Mesendoderm (in vitro differentiated cells): ENCODE data around the gene DNAJC4.

ENCODE experiments used
- DNase-seq: peaks from one replicate; pipeline ENCODE4 v3.0.0; 2013
- H2AK5ac ChIP-seq: 2 replicates; pipeline ENCODE4 v1.6.1; 2013; ENCODE audit warnings: low read length, inconsistent platforms
- H2BK120ac ChIP-seq: 2 replicates; pipeline ENCODE4 v1.6.1; 2013; ENCODE audit warnings: low read depth, mild to moderate bottlenecking, low read length, moderate library complexity, mixed read lengths
- H2BK15ac ChIP-seq: replicated peaks from 2 replicates; pipeline ENCODE4 v1.6.1; 2013; ENCODE audit warnings: low read depth, mild to moderate bottlenecking, moderate library complexity
- H2BK5ac ChIP-seq: 2 replicates; pipeline ENCODE4 v1.6.1; 2013; ENCODE audit warnings: low read length, inconsistent platforms
- H3K18ac ChIP-seq: 2 replicates; pipeline ENCODE4 v1.6.1; 2013; ENCODE audit warnings: mild to moderate bottlenecking, low read length, mixed read lengths
- H3K23ac ChIP-seq: one replicate; pipeline ENCODE4 v1.6.1; 2013; ENCODE audit warnings: low read length
- H3K27ac ChIP-seq: 2 replicates; pipeline ENCODE4 v1.5.1; 2013; ENCODE audit warnings: low read depth, mild to moderate bottlenecking, inconsistent platforms, low read length, moderate library complexity
- H3K27me3 ChIP-seq: 2 replicates; pipeline ENCODE4 v1.6.1; 2013; ENCODE audit warnings: low read length, control low read depth, mild to moderate bottlenecking, inconsistent platforms; ENCODE audit not compliant: insufficient read depth, poor library complexity
- H3K36me3 ChIP-seq: 2 replicates; pipeline ENCODE4 v1.6.1; 2013; ENCODE audit warnings: low read length, inconsistent platforms; ENCODE audit not compliant: control insufficient read depth, insufficient read depth
- H3K4ac ChIP-seq: one replicate; pipeline ENCODE4 v1.6.1; 2013; ENCODE audit warnings: low read depth, mild to moderate bottlenecking, low read length, moderate library complexity
- H3K4me1 ChIP-seq: 2 replicates; pipeline ENCODE4 v1.6.1; 2013; ENCODE audit warnings: low read depth, low read length, inconsistent platforms; ENCODE audit not compliant: control insufficient read depth
- H3K4me2 ChIP-seq: 2 replicates; pipeline ENCODE4 v1.6.1; 2013; ENCODE audit warnings: low read length
- H3K4me3 ChIP-seq: 2 replicates; pipeline ENCODE4 v1.5.1; 2013; ENCODE audit warnings: mild to moderate bottlenecking, low read length
- H3K56ac ChIP-seq: one replicate; pipeline ENCODE4 v1.6.1; 2013; ENCODE audit warnings: low read length
- H3K79me1 ChIP-seq: 2 replicates; pipeline ENCODE4 v1.6.1; 2013; ENCODE audit warnings: low read length, inconsistent platforms
- H3K79me2 ChIP-seq: 2 replicates; pipeline ENCODE4 v1.6.1; 2013; ENCODE audit warnings: mild to moderate bottlenecking, low read length; ENCODE audit not compliant: control insufficient read depth, insufficient read depth
- H3K9ac ChIP-seq: 2 replicates; pipeline ENCODE4 v1.6.1; 2013; ENCODE audit warnings: low read length, inconsistent platforms
- H4K5ac ChIP-seq: one replicate; pipeline ENCODE4 v1.6.1; 2013; ENCODE audit warnings: low read length
- H4K8ac ChIP-seq: one replicate; pipeline ENCODE4 v1.6.1; 2013; ENCODE audit warnings: low read depth, mild to moderate bottlenecking, control low read depth, low read length, moderate library complexity
- WGBS: extraction: QIAGEN DNeasy Blood & Tissue Kit; methylation state at CpG from one replicate; pipeline ENCODE4 v1.1.7; 2013; ENCODE audit warnings: low lambda C conversion rate, missing lambda C conversion rate; ENCODE audit not compliant: insufficient coverage; ENCODE audit errors: extremely low coverage; 5-methylcytosine and 5-hydroxymethylcytosine counted together

The DNAJC4 gene

DNA sequence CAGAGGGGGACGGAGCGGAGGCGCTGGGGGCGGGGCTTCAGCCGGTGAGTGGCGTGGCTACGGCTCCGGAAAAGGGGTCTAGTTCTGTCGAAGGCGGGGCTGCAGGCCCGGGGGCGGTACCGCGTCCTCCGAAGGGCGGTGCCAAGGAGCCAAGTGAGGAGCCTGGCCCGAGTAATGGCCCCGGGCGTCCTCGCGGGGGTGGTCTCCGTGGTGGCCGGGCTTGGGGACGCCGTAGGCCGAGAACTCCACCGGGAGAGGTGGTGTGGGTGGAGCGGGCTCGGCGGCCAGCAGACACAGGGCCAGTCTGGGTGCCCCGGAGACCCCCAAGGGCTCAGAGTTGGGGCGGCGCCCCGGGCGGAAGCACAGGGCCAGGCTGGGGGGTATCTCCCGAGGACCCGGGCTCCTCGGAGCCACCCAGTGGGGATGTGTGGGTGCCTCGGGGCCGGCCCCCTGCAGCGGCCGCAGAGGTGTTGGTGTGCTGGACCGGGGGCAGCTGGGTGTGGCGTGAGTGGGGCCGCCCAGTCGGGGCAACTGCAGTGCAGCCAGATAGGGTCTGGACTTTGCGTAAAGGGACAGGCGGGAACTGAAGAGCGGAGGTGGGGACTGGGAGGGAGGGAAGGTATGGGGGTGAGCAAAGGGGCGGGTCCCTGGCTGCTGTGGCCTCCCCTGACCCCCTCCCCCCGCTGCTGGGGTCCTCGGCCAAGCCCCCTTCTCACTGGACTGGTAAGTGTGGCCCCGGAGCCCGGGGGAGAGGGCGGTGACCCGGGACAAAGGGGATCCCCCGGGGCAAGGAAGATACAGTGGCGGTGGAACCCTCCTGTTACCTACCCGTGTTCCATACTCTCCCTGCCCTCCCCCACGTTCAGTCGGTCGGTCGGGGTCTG, 11.4 kb downstream of the DNAJC4 start:
- H3K4me3 ChIP-seq, result peak overlapping the region; percentile 88
- DNase-seq, result peak; percentile 99
- H4K8ac ChIP-seq, result no peak overlapping the region
- peak overlapping the region; percentile 93 for H3K18ac ChIP-seq
- H4K5ac ChIP-seq, result no peak overlapping the region
- no CpG with 5 or more reads among the region's 63 CpGs for WGBS
- peak overlapping the region; percentile 94 for H3K4ac ChIP-seq
- H3K56ac ChIP-seq, result peak overlapping the region; percentile 97
- peak overlapping the region; percentile 88 for H3K27ac ChIP-seq
- peaks cover 23% of the 10 kb centered on the region for H3K79me2 ChIP-seq
- H3K23ac ChIP-seq, result peak overlapping the region; percentile 89
- H3K36me3 ChIP-seq, result peaks cover 1% of the 10 kb centered on the region
- peaks cover 6% of the 10 kb centered on the region for H3K4me1 ChIP-seq
- H3K4me2 ChIP-seq, result peak overlapping the region; percentile 79
- H3K9ac ChIP-seq, result peak overlapping the region; percentile 96
- no peak overlapping the region for H2BK120ac ChIP-seq
- peak overlapping the region; percentile 69 for H2AK5ac ChIP-seq
- H2BK15ac ChIP-seq, result no peak overlapping the region
- peak overlapping the region; percentile 88 for H2BK5ac ChIP-seq
- no peaks in the 10 kb centered on the region for H3K27me3 ChIP-seq
- H3K79me1 ChIP-seq, result peaks cover 7% of the 10 kb centered on the region

DNA sequence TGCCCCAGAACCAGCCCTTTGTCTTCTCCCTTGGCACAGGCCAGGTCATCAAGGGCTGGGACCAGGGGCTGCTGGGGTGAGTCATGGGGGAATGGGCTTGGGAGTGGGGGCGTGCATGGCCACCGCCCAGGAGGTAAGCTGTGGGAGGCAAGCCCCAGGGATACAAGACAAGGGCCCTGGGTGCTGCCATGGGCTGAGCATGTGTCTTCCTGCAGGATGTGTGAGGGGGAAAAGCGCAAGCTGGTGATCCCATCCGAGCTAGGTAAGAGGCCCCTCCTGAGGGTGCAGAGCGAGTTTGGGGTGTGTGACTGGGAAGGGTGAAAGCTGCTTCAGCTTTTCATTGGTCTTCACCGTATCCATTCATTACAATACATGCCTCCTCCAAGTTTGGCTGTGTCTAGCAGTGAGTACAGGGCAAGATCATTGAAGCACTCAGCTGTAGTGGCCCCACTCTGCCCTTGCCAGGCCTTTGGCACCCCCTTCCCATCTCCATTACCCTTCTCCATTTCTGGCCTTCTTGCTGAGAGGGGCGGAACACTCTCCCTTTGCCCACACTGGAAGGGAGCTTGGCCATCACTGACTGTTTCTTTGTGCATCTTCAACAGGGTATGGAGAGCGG, 13.0 kb downstream of the DNAJC4 start:
- Histone ChIP-seq H3K27me3 (no peaks in the 10 kb centered on the region), H2BK120ac (no peak overlapping the region), H3K79me1 (peaks cover 7% of the 10 kb centered on the region), H3K4me3 (no peak overlapping the region), H2BK5ac (no peak overlapping the region), H4K5ac (no peak overlapping the region), H4K8ac (no peak overlapping the region), H2AK5ac (no peak overlapping the region), H3K27ac (no peak overlapping the region), H3K4me2 (no peak overlapping the region), H3K56ac (no peak overlapping the region), H3K18ac (no peak overlapping the region), H3K36me3 (peaks cover 1% of the 10 kb centered on the region), H3K23ac (no peak overlapping the region), H3K4me1 (peaks cover 11% of the 10 kb centered on the region), H3K9ac (peak overlapping the region; percentile 29), H3K79me2 (peaks cover 23% of the 10 kb centered on the region), H2BK15ac (no peak overlapping the region), H3K4ac (no peak overlapping the region)
- no peak for DNase-seq
- WGBS, result no CpG with 5 or more reads among the region's 8 CpGs

DNA sequence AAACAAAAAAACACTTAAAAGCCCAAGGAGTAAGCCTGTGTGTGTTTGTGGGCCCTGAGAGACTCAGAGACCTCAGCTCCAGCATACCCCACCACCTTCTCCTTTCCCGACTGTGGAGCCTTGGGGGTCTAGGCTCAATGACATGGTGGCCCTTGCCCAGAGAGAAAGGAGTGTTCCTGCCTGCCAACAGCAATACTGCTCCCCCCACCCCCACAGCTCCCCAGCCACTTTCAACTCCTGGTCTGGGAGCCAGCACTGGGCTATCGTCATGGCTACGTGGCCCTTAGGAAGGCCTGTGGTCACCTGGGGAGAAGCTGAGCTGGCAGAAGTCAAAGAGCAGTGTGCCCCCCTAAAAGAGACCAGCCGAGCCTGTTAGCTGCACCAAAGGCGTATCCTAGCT, 13.8 kb downstream of the DNAJC4 start:
- Histone ChIP-seq H3K79me2 (peaks cover 23% of the 10 kb centered on the region), H3K56ac (no peak overlapping the region), H3K4ac (no peak overlapping the region), H3K18ac (no peak overlapping the region), H3K9ac (no peak overlapping the region), H3K27ac (no peak overlapping the region), H3K36me3 (peaks cover 1% of the 10 kb centered on the region), H3K4me1 (peaks cover 15% of the 10 kb centered on the region), H3K23ac (no peak overlapping the region), H3K4me2 (no peak overlapping the region), H2AK5ac (no peak overlapping the region), H2BK120ac (no peak overlapping the region), H2BK5ac (no peak overlapping the region), H2BK15ac (no peak overlapping the region), H3K4me3 (no peak overlapping the region), H3K27me3 (no peaks in the 10 kb centered on the region), H3K79me1 (peaks cover 7% of the 10 kb centered on the region), H4K8ac (no peak overlapping the region), H4K5ac (no peak overlapping the region)
- WGBS, result no CpG with 5 or more reads among the region's 5 CpGs
- DNase-seq, result no peak

DNA sequence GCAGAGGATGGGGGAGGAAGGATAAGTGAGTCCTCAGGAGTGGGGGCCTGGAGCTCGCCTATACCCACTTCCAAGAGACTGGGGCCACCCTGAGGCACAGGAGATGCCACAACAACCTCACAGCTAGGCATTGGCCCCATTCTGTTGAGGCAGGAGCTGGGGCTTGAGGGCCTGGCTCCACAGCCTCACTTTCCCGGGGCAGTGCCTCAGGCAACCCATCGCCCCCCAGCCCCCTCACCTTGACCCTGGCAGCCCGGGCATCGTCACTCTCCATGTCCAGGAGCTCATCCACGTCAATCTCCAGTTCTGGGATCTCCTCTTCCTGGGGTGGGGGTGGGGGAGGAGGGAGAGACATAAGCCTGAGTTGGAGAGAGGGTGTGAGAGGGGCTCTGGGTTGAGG, 14.6 kb downstream of the DNAJC4 start:
- no peak for DNase-seq
- Histone ChIP-seq H3K23ac (no peak overlapping the region), H3K4me1 (peaks cover 18% of the 10 kb centered on the region), H3K9ac (peak overlapping the region; percentile 95), H3K36me3 (peaks cover 1% of the 10 kb centered on the region), H3K27ac (no peak overlapping the region), H3K4me2 (peak overlapping the region; percentile 35), H3K18ac (no peak overlapping the region), H3K4ac (no peak overlapping the region), H3K79me2 (peaks cover 23% of the 10 kb centered on the region), H3K27me3 (no peaks in the 10 kb centered on the region), H2AK5ac (no peak overlapping the region), H4K5ac (no peak overlapping the region), H2BK15ac (no peak overlapping the region), H2BK5ac (no peak overlapping the region), H3K56ac (peak overlapping the region; percentile 98), H4K8ac (no peak overlapping the region), H3K79me1 (peaks cover 7% of the 10 kb centered on the region), H3K4me3 (no peak overlapping the region), H2BK120ac (no peak overlapping the region)
- no CpG with 5 or more reads among the region's 6 CpGs for WGBS

DNA sequence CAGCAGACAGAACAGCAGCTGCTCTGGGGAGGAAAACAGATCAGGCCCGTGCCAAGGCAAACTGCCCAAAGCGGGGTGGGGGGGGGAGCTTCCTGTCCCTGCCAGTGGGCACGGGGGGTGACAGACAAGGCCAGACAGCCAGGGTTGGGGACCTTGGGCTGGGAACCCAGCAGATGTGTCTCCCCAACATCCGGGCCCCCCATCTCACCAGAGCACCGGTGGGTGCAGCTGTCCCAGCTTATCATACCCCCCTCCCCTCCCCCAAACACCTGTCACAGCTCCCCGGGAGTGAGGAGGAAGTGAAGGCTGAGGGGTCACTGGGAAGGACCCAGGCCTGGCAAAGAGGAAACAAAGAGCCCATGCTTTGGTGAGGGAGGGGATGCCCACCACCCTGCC, 15.1 kb downstream of the DNAJC4 start:
- Histone ChIP-seq H3K9ac (peak overlapping the region; percentile 95), H2BK15ac (no peak overlapping the region), H3K56ac (peak overlapping the region; percentile 98), H4K5ac (no peak overlapping the region), H3K4me1 (peaks cover 14% of the 10 kb centered on the region), H3K79me2 (peaks cover 23% of the 10 kb centered on the region), H4K8ac (no peak overlapping the region), H2BK120ac (no peak overlapping the region), H3K27me3 (no peaks in the 10 kb centered on the region), H2AK5ac (no peak overlapping the region), H3K4me3 (peak overlapping the region; percentile 94), H3K4ac (no peak overlapping the region), H3K79me1 (peaks cover 7% of the 10 kb centered on the region), H3K36me3 (peaks cover 1% of the 10 kb centered on the region), H2BK5ac (no peak overlapping the region), H3K18ac (no peak overlapping the region), H3K27ac (no peak overlapping the region), H3K4me2 (peak overlapping the region; percentile 35), H3K23ac (peak overlapping the region; percentile 75)
- WGBS, result no CpG with 5 or more reads among the region's 6 CpGs
- no peak for DNase-seq
